HepG2 (cell line): Measurements from ENCODE around the gene IKZF3. TPM values are rescaled to one million over a fixed set of nuclear protein-coding genes. Genes with fewer than 3 reads are reported as not detected.

ENCODE experiments used
- ATAC-seq: fragments of 200-7000 bp; cut with Tn5 transposase; 3 replicates; pipeline ENCODE4 v1.9.1; 2020; ENCODE audit warnings: mild to moderate bottlenecking, moderate library complexity
- BruUV-seq: library from RNA; stranded (reverse); fragments of 400-500 nt; replicated peaks from 2 replicates; lab custom pipeline; 2021; lab: Mats Ljungman, UMichigan
- CTCF ChIA-PET: fragments of 300-600 bp; formaldehyde crosslinking; extraction: SDS; loops from one replicate; lab custom pipeline; 2021; ENCODE audit warnings: low total read pairs, inconsistent platforms, low intra/inter-chr PET ratio; lab: Yijun Ruan, JAX
- POLR2A ChIA-PET: fragments of 350-600 bp; sonication (Branson Sonifier 250); formaldehyde crosslinking; loops from one replicate; lab custom pipeline; 2020; ENCODE audit warnings: antibody characterized with exemption, inconsistent platforms; lab: Yijun Ruan, JAX
- DNase-seq: peaks from one replicate; pipeline ENCODE4 v3.0.0-alpha.2; 2015; ENCODE audit warnings: low spot score
- FAIRE-seq: peaks from 3 replicates; lab custom pipeline; 2011; peaks lifted over from hg19 to GRCh38; lab: Jason Lieb, UNC
- H2AFZ ChIP-seq: one replicate; pipeline ENCODE4 v1.6.1; 2011; ENCODE audit warnings: low read length, inconsistent platforms
- H3K27ac ChIP-seq: fragments of 300-600 bp; 3 replicates; pipeline ENCODE4 v1.8.0; 2011; ENCODE audit warnings: mixed run types, mild to moderate bottlenecking, mixed read lengths, low read length, inconsistent platforms; ENCODE audit not compliant: insufficient read depth; ENCODE audit errors: extremely low read length
- H3K27me3 ChIP-seq, 2 experiments: fragments of 200-600 bp in 1 of 2; 2 replicates in 1 of 2; 3 replicates in 1 of 2; pipeline versions ENCODE4 v1.6.0 to v1.8.0; 2011; ENCODE audit warnings: low read length in 2 of 2, mild to moderate bottlenecking in 2 of 2, moderate library complexity in 2 of 2, inconsistent platforms in 1 of 2; ENCODE audit not compliant: insufficient read depth in 2 of 2, control insufficient read depth in 1 of 2
- H3K36me3 ChIP-seq, 2 experiments: fragments of 200-600 bp in 1 of 2; replicated peaks in 1 of 2; 2 replicates in 1 of 2; 3 replicates in 1 of 2; pipeline versions ENCODE4 v1.5.1 to v1.8.0; 2011; ENCODE audit warnings: low read length in 2 of 2, inconsistent platforms in 1 of 2; ENCODE audit not compliant: insufficient read depth in 2 of 2, control insufficient read depth in 1 of 2
- H3K4me1 ChIP-seq: 2 replicates; pipeline ENCODE4 v1.5.1; 2012; ENCODE audit warnings: low read length, inconsistent platforms; ENCODE audit not compliant: insufficient read depth
- H3K4me2 ChIP-seq: 2 replicates; pipeline ENCODE4 v1.6.0; 2011; ENCODE audit warnings: low read depth, low read length, inconsistent platforms
- H3K4me3 ChIP-seq, 3 experiments: fragments of 200-600 bp in 1 of 3; sonication (generic), shearing (Covaris generic) in 1 of 3; replicated peaks in 1 of 3; 2 replicates each; pipeline ENCODE4 v1.5.1; 2011 to 2016; ENCODE audit warnings: low read length in 3 of 3, inconsistent platforms in 2 of 3, low read depth in 2 of 3, mild to moderate bottlenecking in 2 of 3, control low read depth in 1 of 3, mixed read lengths in 1 of 3; ENCODE audit not compliant: insufficient read depth in 1 of 3
- H3K79me2 ChIP-seq: one replicate; pipeline ENCODE4 v1.6.1; 2011; ENCODE audit warnings: low read length, inconsistent platforms; ENCODE audit not compliant: insufficient read depth
- H3K9ac ChIP-seq: 2 replicates; pipeline ENCODE4 v1.6.0; 2011; ENCODE audit warnings: mild to moderate bottlenecking, low read depth, low read length, inconsistent platforms; ENCODE audit not compliant: insufficient read depth
- H3K9me3 ChIP-seq: 2 replicates; pipeline ENCODE4 v1.5.1; 2012; ENCODE audit warnings: mild to moderate bottlenecking, low read length
- H4K20me1 ChIP-seq: 2 replicates; pipeline ENCODE4 v1.6.0; 2011; ENCODE audit warnings: inconsistent platforms, mild to moderate bottlenecking, low read length, moderate library complexity; ENCODE audit not compliant: insufficient read depth
- AGO1 ChIP-seq: fragments of 200-400 bp; formaldehyde crosslinking; IDR thresholded peaks from 2 replicates; pipeline ENCODE4 v1.6.1; 2017; ENCODE audit warnings: mild to moderate bottlenecking, low read depth, low read length, moderate library complexity; ENCODE audit not compliant: poor library complexity, severe bottlenecking
- AHDC1 ChIP-seq: sonication (generic); formaldehyde crosslinking; IDR thresholded peaks from 2 replicates; pipeline ENCODE4 v1.5.1; 2020; ENCODE audit warnings: mild to moderate bottlenecking, missing genetic modification reagents, borderline replicate concordance
- ATAD3A ChIP-seq: sonication (generic); formaldehyde crosslinking; IDR thresholded peaks from 2 replicates; pipeline ENCODE4 v1.4.0; 2020; ENCODE audit warnings: missing genetic modification reagents
- DBP ChIP-seq: sonication (generic); formaldehyde crosslinking; IDR thresholded peaks from 2 replicates; pipeline ENCODE4 v1.4.0; 2020; ENCODE audit warnings: missing genetic modification reagents; ENCODE audit errors: not compliant biosample characterization
- EP300 ChIP-seq, 3 experiments: sonication (generic) in 1 of 3; formaldehyde crosslinking in 1 of 3; IDR thresholded peaks; 2 replicates each; pipeline versions ENCODE4 v1.5.1 to v1.6.1; 2011 to 2020; ENCODE audit warnings: low read depth in 2 of 3, low read length in 2 of 3, borderline replicate concordance in 1 of 3, improper control_type of control experiment in 1 of 3, mild to moderate bottlenecking in 1 of 3, missing genetic modification reagents in 1 of 3, moderate library complexity in 1 of 3
- ERF ChIP-seq: IDR thresholded peaks from 2 replicates; pipeline ENCODE4 v1.6.1; 2018; ENCODE audit warnings: missing biosample characterization, missing genetic modification reagents
- EZH2 ChIP-seq: conservative IDR thresholded peaks from 2 replicates; pipeline ENCODE4 v1.6.1; 2012; ENCODE audit warnings: mild to moderate bottlenecking, low read depth, low read length, moderate library complexity
- HMGA1 ChIP-seq: sonication (generic); formaldehyde crosslinking; conservative IDR thresholded peaks from 2 replicates; pipeline ENCODE4 v1.4.0; 2020; ENCODE audit warnings: missing genetic modification reagents
- KLF16 ChIP-seq, 2 experiments: sonication (generic) in 1 of 2; formaldehyde crosslinking in 1 of 2; IDR thresholded peaks; 2 replicates each; pipeline versions ENCODE4 v1.6.1 to v1.8.0; 2016 to 2023; ENCODE audit warnings: missing genetic modification reagents in 2 of 2, missing compliant biosample characterization in 1 of 2
- RFX1 ChIP-seq: fragments of 450-650 bp; IDR thresholded peaks from 2 replicates; pipeline ENCODE4 v1.6.1; 2017
- RFX3 ChIP-seq: IDR thresholded peaks from 2 replicates; pipeline ENCODE4 v1.6.1; 2016; ENCODE audit warnings: missing biosample characterization, missing genetic modification reagents
- SAP130 ChIP-seq: IDR thresholded peaks from 2 replicates; pipeline ENCODE4 v1.6.1; 2016; ENCODE audit warnings: low read depth
- TBX3 ChIP-seq: fragments of 450-650 bp; IDR thresholded peaks from 2 replicates; pipeline ENCODE4 v1.6.1; 2017; ENCODE audit warnings: antibody characterized with exemption, mild to moderate bottlenecking, inconsistent platforms, borderline replicate concordance
- TFDP1 ChIP-seq: IDR thresholded peaks from 2 replicates; pipeline ENCODE4 v1.6.1; 2016; ENCODE audit warnings: missing compliant biosample characterization, missing genetic modification reagents, borderline replicate concordance
- ZEB1 ChIP-seq: IDR thresholded peaks from 2 replicates; pipeline ENCODE4 v1.6.1; 2012; ENCODE audit warnings: mild to moderate bottlenecking, low read depth, inconsistent platforms; ENCODE audit not compliant: insufficient replicate concordance
- ZNF644 ChIP-seq: IDR thresholded peaks from 2 replicates; pipeline ENCODE4 v1.6.1; 2016; ENCODE audit warnings: low read depth
- ZNF777 ChIP-seq: sonication (generic); formaldehyde crosslinking; IDR thresholded peaks from 2 replicates; pipeline ENCODE4 v1.4.0; 2020; ENCODE audit warnings: missing genetic modification reagents
- WGBS: methylation state at CpG from one replicate; pipeline ENCODE4 v1.1.6; 2017; ENCODE audit warnings: low lambda C conversion rate; 5-methylcytosine and 5-hydroxymethylcytosine counted together
- in situ Hi-C: cut with HindIII; loops from 2 replicates; pipeline ENCODE4 v1.10.0; 2017; ENCODE audit warnings: low pct_unique_long_range_greater_than_20kb; ENCODE audit not compliant: extremely low pct_ligation_motif_present
- intact Hi-C: fragments of 100-400 bp; cut with micrococcal nuclease; formaldehyde crosslinking; loops from one replicate; pipeline ENCODE4 v1.10.0; 2022; ENCODE audit not compliant: unreplicated experiment
- polyA plus RNA-seq, 8 experiments: library from polyadenylated mRNA; depleted of rRNA in 3 of 8; stranded (reverse) in 7 of 8; unstranded in 1 of 8; fragments of >200 nt; fragmentation: Illumina TruSeq in 4 of 8; extraction: Trizol in 4 of 8; gene quantifications; 2 replicates each; pipeline versions ENCODE4 v1.2.1 to v1.2.3, GENCODE V29; 2011 to 2016; ENCODE audit warnings: low read depth in 4 of 8, missing spikeins in 1 of 8, mixed read lengths in 1 of 8; ENCODE audit not compliant: insufficient read depth in 1 of 8
- total RNA-seq, 5 experiments: library from RNA; depleted of rRNA; stranded (reverse); fragments of >200 nt; fragmentation: Illumina TruSeq; extraction: Trizol; gene quantifications; 2 replicates each; pipeline ENCODE4 v1.2.3, GENCODE V29; 2016; ENCODE audit warnings: low read depth in 1 of 5
- TF ChIP-seq, protein P1 (sequence below): sonication (generic); formaldehyde crosslinking; IDR thresholded peaks from 2 replicates; pipeline ENCODE4 v1.8.1; 2023; ENCODE audit warnings: mild to moderate bottlenecking, moderate library complexity, missing genetic modification reagents

IKZF3 gene
- total and polyA plus RNA-seq, 2 of the 13 experiments (the other 11 are each of a cell fraction or from before 2014, with no cell fraction given), result not detected

- WGBS, result 0% methylated on average over 2 of the region's 2 CpGs
- Histone ChIP-seq H4K20me1 (no peaks in the 10 kb centered on the region), H3K36me3 (no peaks in the 10 kb centered on the region), H3K4me1 (no peaks in the 10 kb centered on the region), H3K27ac (no peak overlapping the region), H3K4me2 (no peak overlapping the region), H3K9ac (no peak overlapping the region), H3K9me3 (no peaks in the 10 kb centered on the region), H3K79me2 (no peaks in the 10 kb centered on the region), H3K27me3 (peaks cover 0 to 15% of the 10 kb centered on the region in 2 experiments; a peak in 3 of 5 replicates), H2AFZ (no peak overlapping the region), H3K4me3 (no peak overlapping the region)
- POLR2A ChIA-PET, result no interaction called here
- DNase-seq (no peak), FAIRE-seq (no peak), ATAC-seq (no peak)
- intact Hi-C loops, result no loop called here
- BruUV-seq, result no TSS peak
- in situ Hi-C loops, result no loop called here
- CTCF ChIA-PET, result no interaction called here
- TF ChIP-seq ZEB1 (no peak), AGO1 (no peak), ZNF777 (no peak), HMGA1 (no peak), RFX3 (CRISPR knock-in tag) (no peak), SAP130 (CRISPR knock-in tag) (no peak), RFX1 (no peak), AHDC1 (CRISPR knock-in tag) (no peak), TFDP1 (CRISPR knock-in tag) (no peak), ATAD3A (CRISPR knock-in tag) (no peak), ZNF644 (no peak), ERF (no peak), TBX3 (no peak), EP300 (IDR thresholded peaks at IDR 0.05; ENCODE audit: low read depth in 2 of 2, low read length in 2 of 2) (no peak), EP300 (CRISPR knock-in tag; IDR thresholded peaks at IDR 0.05; ENCODE audit: borderline replicate concordance) (no peak), EZH2 (no peak), KLF16 (CRISPR knock-in tag; IDR thresholded peaks at IDR 0.05) (no peak), DBP (CRISPR knock-in tag) (no peak)
- TF ChIP-seq, protein P1, sequence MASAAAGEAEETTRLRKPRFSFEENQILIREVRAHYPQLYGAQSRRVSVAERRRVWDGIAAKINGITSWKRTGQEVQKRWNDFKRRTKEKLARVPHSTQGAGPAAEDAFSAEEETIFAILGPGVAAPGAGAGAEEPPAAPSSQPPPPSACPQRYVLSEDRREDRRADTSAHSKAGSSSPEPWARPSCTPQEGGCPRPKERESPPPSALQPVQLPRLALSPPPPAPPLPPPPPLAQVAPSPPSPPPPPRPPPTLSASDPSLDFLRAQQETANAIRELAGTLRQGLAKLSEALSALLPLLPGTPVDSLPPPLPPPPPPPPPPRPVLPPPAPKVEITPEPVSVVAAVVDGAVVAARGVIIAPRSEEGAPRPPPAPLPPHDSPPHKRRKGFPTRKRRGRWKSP (CRISPR knock-in tag), result no peak
Measured at GRCh38 chr17:39809221-39809620, 54.9 kb downstream of the IKZF3 start.
